ENCODE results near the gene SHISA9. TPM values are rescaled to one million over a fixed set of nuclear protein-coding genes. Genes with fewer than 3 reads are reported as not detected.

Gene SHISA9
- total RNA-seq, 1 donor from 2014 or later, result 5.3 TPM

DNA sequence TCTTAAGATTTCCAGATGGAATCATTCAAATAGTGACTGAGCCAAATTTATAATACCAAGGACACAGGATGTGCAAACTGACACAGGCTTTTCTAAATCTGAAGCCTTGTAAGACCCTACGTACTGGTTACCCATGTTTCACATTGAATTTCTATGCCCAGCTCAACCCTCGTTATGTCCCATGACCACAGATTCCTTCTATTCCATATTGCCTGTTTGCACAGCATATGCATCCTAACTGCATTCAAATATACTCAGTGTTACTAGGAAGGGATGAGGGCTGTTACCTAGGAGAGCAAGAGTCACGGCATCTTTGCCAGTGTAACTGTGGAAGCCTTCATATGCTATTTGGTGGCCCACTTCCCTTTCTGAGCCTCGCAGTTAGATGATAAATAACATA lies 305.2 kb downstream of the SHISA9 start:
- H3K9me3 Mint-ChIP-seq, result no peaks in the 10 kb centered on the region
- no peak overlapping the region for H3K27ac Mint-ChIP-seq
- peaks cover 4% of the 10 kb centered on the region for H3K27me3 Mint-ChIP-seq
- no peaks in the 10 kb centered on the region for H3K4me1 Mint-ChIP-seq (ENCODE audit: unreplicated experiment)
- TF ChIP-seq, protein P1, sequence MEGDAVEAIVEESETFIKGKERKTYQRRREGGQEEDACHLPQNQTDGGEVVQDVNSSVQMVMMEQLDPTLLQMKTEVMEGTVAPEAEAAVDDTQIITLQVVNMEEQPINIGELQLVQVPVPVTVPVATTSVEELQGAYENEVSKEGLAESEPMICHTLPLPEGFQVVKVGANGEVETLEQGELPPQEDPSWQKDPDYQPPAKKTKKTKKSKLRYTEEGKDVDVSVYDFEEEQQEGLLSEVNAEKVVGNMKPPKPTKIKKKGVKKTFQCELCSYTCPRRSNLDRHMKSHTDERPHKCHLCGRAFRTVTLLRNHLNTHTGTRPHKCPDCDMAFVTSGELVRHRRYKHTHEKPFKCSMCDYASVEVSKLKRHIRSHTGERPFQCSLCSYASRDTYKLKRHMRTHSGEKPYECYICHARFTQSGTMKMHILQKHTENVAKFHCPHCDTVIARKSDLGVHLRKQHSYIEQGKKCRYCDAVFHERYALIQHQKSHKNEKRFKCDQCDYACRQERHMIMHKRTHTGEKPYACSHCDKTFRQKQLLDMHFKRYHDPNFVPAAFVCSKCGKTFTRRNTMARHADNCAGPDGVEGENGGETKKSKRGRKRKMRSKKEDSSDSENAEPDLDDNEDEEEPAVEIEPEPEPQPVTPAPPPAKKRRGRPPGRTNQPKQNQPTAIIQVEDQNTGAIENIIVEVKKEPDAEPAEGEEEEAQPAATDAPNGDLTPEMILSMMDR (conservative IDR thresholded peaks at IDR 0.05), result no peak
- peaks cover 4% of the 10 kb centered on the region for H3K36me3 Mint-ChIP-seq
- no peak overlapping the region for H3K4me3 Mint-ChIP-seq
- no peak for DNase-seq (ENCODE audit: extremely low spot score, unreplicated experiment)

DNA sequence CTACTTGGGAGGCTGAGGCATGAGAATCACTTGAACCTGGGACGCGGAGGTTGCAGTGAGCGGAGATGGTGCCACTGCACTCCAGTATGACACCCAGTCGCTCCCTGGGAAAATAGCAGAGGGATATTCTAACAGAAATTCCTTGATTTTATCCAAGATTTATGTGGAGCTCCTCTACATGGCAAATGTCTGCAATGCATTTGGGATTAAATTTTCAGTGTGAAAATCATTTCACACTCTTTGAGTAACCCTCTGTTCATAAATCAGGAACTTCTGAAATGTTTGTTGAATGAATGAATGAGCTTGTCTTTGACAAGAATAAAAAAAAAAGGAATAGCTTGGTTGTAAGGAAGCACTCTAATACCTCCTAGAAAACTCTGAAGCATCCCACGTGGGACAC lies 305.8 kb downstream of the SHISA9 start:
- Mint-ChIP-seq H3K27ac (no peak overlapping the region), H3K4me3 (no peak overlapping the region), H3K9me3 (no peaks in the 10 kb centered on the region), H3K36me3 (peaks cover 4% of the 10 kb centered on the region), H3K4me1 (ENCODE audit: unreplicated experiment) (no peaks in the 10 kb centered on the region), H3K27me3 (peaks cover 4% of the 10 kb centered on the region)
- TF ChIP-seq, protein P1 (conservative IDR thresholded peaks at IDR 0.05), result no peak
- DNase-seq (ENCODE audit: extremely low spot score, unreplicated experiment), result no peak

DNA sequence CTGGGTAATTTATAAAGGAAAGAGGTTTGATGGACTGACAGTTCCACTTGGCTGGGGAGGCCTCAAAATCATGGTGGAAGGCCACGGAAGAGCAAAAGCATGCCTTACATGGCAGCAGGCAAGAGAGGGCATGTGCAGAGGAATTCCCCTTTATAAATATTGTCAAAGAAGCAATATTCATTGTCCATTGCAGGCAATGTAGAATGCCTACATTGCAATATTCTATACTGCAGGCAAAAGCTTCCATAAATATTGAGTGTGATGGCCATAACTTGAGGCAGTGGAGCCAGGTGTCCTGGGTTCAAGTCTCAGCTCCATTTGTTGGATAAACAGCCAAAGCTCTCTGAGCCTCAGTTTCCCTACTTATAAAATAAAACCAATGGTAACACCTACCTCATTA lies 322.3 kb downstream of the SHISA9 start:
- Mint-ChIP-seq H3K9me3 (peaks cover 6% of the 10 kb centered on the region), H3K4me3 (no peak overlapping the region), H3K4me1 (ENCODE audit: unreplicated experiment) (no peaks in the 10 kb centered on the region), H3K27me3 (peaks cover 9% of the 10 kb centered on the region), H3K36me3 (no peaks in the 10 kb centered on the region), H3K27ac (no peak overlapping the region)
- TF ChIP-seq, protein P1 (conservative IDR thresholded peaks at IDR 0.05), result no peak
- no peak for DNase-seq (ENCODE audit: extremely low spot score, unreplicated experiment)

DNA sequence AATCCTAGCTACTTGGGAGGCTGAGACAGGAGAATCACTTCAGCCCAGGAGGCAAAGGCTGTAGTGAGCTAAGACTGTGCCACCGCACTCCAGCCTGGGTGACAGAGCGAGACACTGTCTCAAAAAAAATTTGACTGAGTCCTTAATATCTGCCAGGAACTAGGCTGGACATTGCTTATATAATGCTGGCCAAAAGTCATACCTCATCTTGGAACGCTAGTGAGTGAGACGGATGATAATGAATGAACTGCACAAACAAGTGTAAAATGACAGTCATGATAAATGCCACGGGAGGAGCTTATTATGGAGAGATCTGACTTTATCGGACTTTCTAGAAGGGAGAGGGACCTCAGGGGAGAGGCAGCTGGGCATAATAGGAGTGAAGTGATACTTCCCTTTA lies 327.6 kb downstream of the SHISA9 start:
- H3K27ac Mint-ChIP-seq, result no peak overlapping the region

DNA sequence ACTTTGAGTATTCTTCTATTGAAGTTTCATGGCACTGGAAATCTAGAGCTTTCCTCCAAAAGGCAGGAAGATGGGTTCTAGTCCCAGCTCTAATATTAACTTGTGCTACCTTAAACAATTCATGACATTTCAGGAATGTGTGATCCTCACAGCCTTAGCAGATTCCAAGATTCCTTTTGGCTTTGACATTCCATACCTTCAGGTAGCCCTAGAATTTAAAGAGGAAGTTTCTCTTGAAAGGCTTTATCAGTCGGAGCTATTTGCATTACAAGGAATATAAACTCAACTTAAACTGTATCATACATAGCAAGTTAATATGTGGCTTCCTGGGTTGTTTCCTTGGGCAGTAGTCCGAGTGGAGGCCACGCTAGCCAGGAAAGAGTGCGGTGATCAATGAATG lies 330.0 kb downstream of the SHISA9 start:
- H3K4me1 Mint-ChIP-seq (ENCODE audit: unreplicated experiment), result no peaks in the 10 kb centered on the region
- DNase-seq (ENCODE audit: extremely low spot score, unreplicated experiment), result no peak
- H3K36me3 Mint-ChIP-seq, result no peaks in the 10 kb centered on the region
- TF ChIP-seq, protein P1 (conservative IDR thresholded peaks at IDR 0.05), result no peak
- H3K9me3 Mint-ChIP-seq, result peaks cover 6% of the 10 kb centered on the region
- H3K27ac Mint-ChIP-seq, result no peak overlapping the region
- peaks cover 8% of the 10 kb centered on the region for H3K27me3 Mint-ChIP-seq
- no peak overlapping the region for H3K4me3 Mint-ChIP-seq

More for the DNA sequence above, 327.6 kb downstream of the SHISA9 start:
- TF ChIP-seq, protein P1 (conservative IDR thresholded peaks at IDR 0.05), result no peak
- H3K4me1 Mint-ChIP-seq (ENCODE audit: unreplicated experiment), result no peaks in the 10 kb centered on the region
- DNase-seq (ENCODE audit: extremely low spot score, unreplicated experiment), result no peak
- H3K4me3 Mint-ChIP-seq, result no peak overlapping the region
- H3K27me3 Mint-ChIP-seq, result peaks cover 9% of the 10 kb centered on the region
- H3K36me3 Mint-ChIP-seq, result no peaks in the 10 kb centered on the region
- peaks cover 6% of the 10 kb centered on the region for H3K9me3 Mint-ChIP-seq

DNA sequence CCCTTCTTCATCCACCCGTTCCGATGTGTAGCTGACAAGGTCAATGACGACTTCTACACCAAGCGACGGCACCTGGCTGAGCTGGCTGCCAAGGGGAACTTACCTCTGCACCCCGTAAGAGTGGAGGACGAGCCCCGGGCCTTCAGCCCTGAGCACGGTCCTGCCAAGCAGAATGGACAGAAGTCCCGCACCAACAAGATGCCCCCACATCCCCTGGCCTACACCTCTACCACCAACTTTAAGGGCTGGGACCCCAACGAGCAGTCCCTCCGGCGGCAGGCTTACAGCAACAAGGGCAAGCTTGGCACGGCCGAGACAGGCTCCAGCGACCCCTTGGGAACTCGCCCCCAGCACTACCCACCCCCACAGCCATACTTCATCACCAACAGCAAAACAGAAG lies 333.6 kb downstream of the SHISA9 start:
- DNase-seq (ENCODE audit: extremely low spot score, unreplicated experiment), result no peak
- H3K27ac Mint-ChIP-seq, result no peak overlapping the region
- TF ChIP-seq, protein P1 (conservative IDR thresholded peaks at IDR 0.05), result no peak
- no peaks in the 10 kb centered on the region for H3K27me3 Mint-ChIP-seq
- H3K4me1 Mint-ChIP-seq (ENCODE audit: unreplicated experiment), result no peaks in the 10 kb centered on the region
- no peaks in the 10 kb centered on the region for H3K36me3 Mint-ChIP-seq
- no peaks in the 10 kb centered on the region for H3K9me3 Mint-ChIP-seq
- no peak overlapping the region for H3K4me3 Mint-ChIP-seq

All from type B pancreatic cell (in vitro differentiated cells).